ENCODE results near the gene ZNF620. TPM values are rescaled to one million over a fixed set of nuclear protein-coding genes. Genes with fewer than 3 reads are reported as not detected.
A peak's percentile ranks its signal among the peaks of the same experiment; 100 is the strongest.
"Not testable (repeated sequence)": the region's sequence is repeated elsewhere in the genome, so short reads cannot be mapped to it uniquely, and the experiment has no call there.

ZNF620 gene
- 1 to 10 TPM in 3 of 4 donors, under 1 TPM in 1; 0.60 to 2.9 (median 1.6) TPM for total RNA-seq

- H3K27me3 ChIP-seq: no peaks in the 10 kb centered on the region
- H3K4me3 ChIP-seq: peak within 1 kb of the TSS; percentile 62
- H3K27ac ChIP-seq: peak within 1 kb of the TSS; percentile 68
- TF ChIP-seq POLR2AphosphoS5 (IDR thresholded peaks at IDR 0.05) (no peak), EP300 (IDR thresholded peaks at IDR 0.05) (no peak), POLR2A (IDR thresholded peaks at IDR 0.05) (peak in 1 of 2 donors; percentile 23), CTCF (IDR thresholded peaks at IDR 0.05) (peak in 1 of 2 donors; percentile 7)
- peak; percentile 81 to 82 for DNase-seq (ENCODE audit: low spot score in 2 of 2)
- 12% methylated on average over 20 of the region's 44 CpGs for WGBS
- H3K4me1 ChIP-seq: peaks cover 18% of the 10 kb centered on the region
- H3K9me3 ChIP-seq: no peaks in the 10 kb centered on the region
- no peaks in the 10 kb centered on the region for H3K36me3 ChIP-seq
Observed at GRCh38 chr3:40505599-40506462, at the start of gene ZNF620. ZNF620 (plus strand) TSS chr3:40506039; CDS start chr3:40506353, 314 bp downstream.

DNA sequence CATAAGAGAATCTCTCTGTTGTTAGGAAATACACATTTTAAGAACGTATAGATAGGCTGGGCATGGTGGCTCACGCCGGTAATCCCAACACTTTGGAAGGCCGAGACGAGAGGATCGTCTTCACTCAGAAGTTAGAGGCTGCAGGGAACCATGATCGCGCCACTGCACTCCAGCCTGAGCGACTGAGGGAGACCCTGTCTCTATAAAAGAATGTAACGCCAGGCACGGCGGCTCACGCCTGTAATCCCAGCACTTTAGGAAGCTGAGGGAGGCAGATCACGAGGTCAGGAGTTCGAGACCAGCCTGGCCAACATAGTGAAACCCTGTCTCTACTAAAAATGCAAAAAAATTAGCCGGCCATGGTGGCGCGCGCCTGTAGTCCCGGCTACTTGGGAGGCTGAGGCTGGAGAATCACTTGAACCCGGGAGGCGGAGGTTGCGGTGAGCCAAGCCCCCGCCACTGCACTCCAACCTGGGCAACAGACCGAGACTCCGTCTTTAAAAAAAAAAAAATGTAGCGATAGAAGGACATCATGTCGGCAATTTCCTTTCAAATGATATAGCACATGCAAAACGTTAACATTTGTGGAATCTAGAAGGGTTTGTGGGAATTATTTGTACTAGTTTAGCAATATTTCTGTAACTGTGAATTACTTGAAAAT is 49.4 kb upstream of the ZNF620 start:
- peaks cover 50% of the 10 kb centered on the region for H3K4me1 ChIP-seq
- WGBS: 51% methylated on average over 29 of the region's 29 CpGs
- no peaks in the 10 kb centered on the region for H3K9me3 ChIP-seq
- no peak for DNase-seq (ENCODE audit: low spot score in 2 of 2)
- H3K4me3 ChIP-seq: peak overlapping the region; percentile 90
- H3K27me3 ChIP-seq: no peaks in the 10 kb centered on the region
- TF ChIP-seq EP300 (IDR thresholded peaks at IDR 0.05) (no peak), POLR2AphosphoS5 (IDR thresholded peaks at IDR 0.05) (no peak), CTCF (IDR thresholded peaks at IDR 0.05) (no peak), POLR2A (IDR thresholded peaks at IDR 0.05) (no peak)
- peaks cover 28% of the 10 kb centered on the region for H3K36me3 ChIP-seq
- peak overlapping the region; percentile 89 for H3K27ac ChIP-seq

DNA sequence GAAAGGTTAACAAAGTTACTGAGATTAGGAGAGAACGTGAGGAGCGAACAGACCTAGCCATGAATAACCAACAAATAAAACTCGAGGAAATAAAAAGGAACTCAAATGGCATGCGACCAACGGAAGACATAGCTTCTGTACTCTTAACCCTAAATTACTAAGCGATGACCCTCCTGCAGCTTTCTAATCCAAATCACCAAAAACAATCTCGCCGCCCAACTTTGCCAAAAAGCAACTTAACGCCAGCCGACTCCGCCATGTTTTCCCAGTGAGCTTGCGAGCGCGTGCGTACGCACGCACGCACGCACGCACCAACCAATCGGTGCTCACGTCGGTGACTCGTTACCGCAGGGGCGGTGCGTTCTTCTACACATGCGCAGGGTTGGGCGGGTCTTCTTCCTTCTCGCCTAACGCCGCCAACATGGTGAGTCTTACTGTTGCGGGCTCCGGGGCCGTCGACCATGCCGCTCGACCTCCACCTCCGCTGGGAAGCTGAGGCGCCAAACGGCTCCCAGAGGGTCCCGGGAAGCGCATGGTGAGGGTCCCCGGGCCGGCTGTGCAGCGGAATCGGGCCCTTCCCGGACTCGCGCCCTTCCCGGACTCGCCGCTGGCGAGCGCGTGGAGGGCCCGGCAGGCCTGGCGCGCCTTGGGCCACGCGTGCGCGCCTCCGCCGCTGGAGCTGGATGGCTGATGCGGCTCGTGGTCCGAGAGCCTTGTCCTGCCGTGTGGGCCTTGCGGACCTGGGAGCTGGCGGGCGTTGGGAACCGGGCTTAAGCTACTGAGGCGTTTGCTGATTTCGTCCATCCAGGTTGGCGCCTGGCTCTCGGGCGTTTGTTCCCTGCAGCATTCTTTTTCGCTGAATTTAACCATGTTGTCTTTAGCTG is 48.7 kb upstream of the ZNF620 start, which contains the start of gene RPL14:
TSS of gene RPL14 (plus strand) at position 400 of the 884 bp plus-strand sequence. CDS start at position 533, 133 bp downstream.
- Histone ChIP-seq H3K4me3 (peak within 1 kb of the TSS; percentile 90), H3K36me3 (peaks cover 35% of the 10 kb centered on the region), H3K27ac (peak within 1 kb of the TSS; percentile 89), H3K27me3 (no peaks in the 10 kb centered on the region), H3K9me3 (no peaks in the 10 kb centered on the region), H3K4me1 (peaks cover 45% of the 10 kb centered on the region)
- DNase-seq (ENCODE audit: low spot score in 2 of 2): peak; percentile 98 to 99
- TF ChIP-seq POLR2AphosphoS5 (IDR thresholded peaks at IDR 0.05) (peak; percentile 84 to 95 (median 86)), CTCF (IDR thresholded peaks at IDR 0.05) (no peak), POLR2A (IDR thresholded peaks at IDR 0.05) (peak; percentile 90 to 96)
- under 1% methylated on average over 36 of the region's 79 CpGs for WGBS

GRCh38 chr3:40458473-40458872 is 47.4 kb upstream of the ZNF620 start:
- Histone ChIP-seq H3K36me3 (peaks cover 48% of the 10 kb centered on the region), H3K9me3 (no peaks in the 10 kb centered on the region), H3K4me1 (peaks cover 38% of the 10 kb centered on the region), H3K4me3 (peak overlapping the region; percentile 90), H3K27me3 (no peaks in the 10 kb centered on the region), H3K27ac (no peak overlapping the region)
- 86% methylated on average over 4 of the region's 4 CpGs for WGBS
- TF ChIP-seq POLR2AphosphoS5 (IDR thresholded peaks at IDR 0.05) (no peak), POLR2A (IDR thresholded peaks at IDR 0.05) (no peak), EP300 (IDR thresholded peaks at IDR 0.05) (no peak), CTCF (IDR thresholded peaks at IDR 0.05) (no peak)
- no peak for DNase-seq (ENCODE audit: low spot score in 2 of 2)

DNA sequence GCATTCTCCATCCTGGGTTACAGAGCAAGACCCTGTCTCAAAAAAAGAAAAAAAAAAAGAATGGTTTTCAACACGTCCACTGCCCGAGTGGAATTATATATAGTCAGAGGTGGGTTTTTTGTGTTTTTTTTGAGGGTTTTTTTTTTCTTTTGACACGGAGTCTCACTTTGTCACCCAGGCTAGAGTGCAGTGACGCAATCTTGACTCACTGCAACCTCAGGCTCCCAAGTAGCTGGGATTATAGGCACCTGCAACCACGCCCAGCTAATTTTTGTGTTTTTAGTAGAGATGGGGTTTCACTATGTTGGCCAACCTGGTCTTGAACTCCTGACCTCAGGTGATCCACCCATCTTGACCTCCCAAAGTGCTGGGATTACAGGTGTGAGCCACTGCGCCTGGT is 45.4 kb upstream of the ZNF620 start:
- H3K9me3 ChIP-seq; DNase-seq (ENCODE audit: low spot score in 2 of 2); H3K27ac ChIP-seq; H3K27me3 ChIP-seq; H3K4me3 ChIP-seq: not testable (repeated sequence)
- WGBS: 80% methylated on average over 6 of the region's 6 CpGs
- peaks cover 26% of the 10 kb centered on the region for H3K4me1 ChIP-seq
- peaks cover 58% of the 10 kb centered on the region for H3K36me3 ChIP-seq

Data from suprapubic skin (tissue), 4 donors.